ENCODE data around the gene RBP2. TPM values are rescaled to one million over a fixed set of nuclear protein-coding genes. Genes with fewer than 3 reads are reported as not detected.

RBP2 gene
- 3.1 TPM for total RNA-seq
- long read RNA-seq, partial matches to known transcripts, result 1 of 3 reads
- long read RNA-seq, other reads (novel, unspliced or antisense), result 2 of 3 reads

- no peaks in the 10 kb centered on the region for H3K27me3 ChIP-seq (ENCODE audit: low read depth)
- intact Hi-C loops (cut with DNase I), result no loop called here
- no peaks in the 10 kb centered on the region for H3K9me3 ChIP-seq
- no peak for TF ChIP-seq CTCF (IDR thresholded peaks at IDR 0.05)
- no peak for DNase-seq
- H3K27ac ChIP-seq, result no peak within 1 kb of the TSS
- no peak for ATAC-seq
- no peaks in the 10 kb centered on the region for H3K4me1 ChIP-seq
- H3K36me3 ChIP-seq, result no peaks in the 10 kb centered on the region
- H3K4me3 ChIP-seq, result no peak within 1 kb of the TSS
These were observed at the start of gene RBP2 for GRCh38 chr3:139476348-139476747. TSS of gene RBP2 (minus strand) at chr3:139476516. CDS start at chr3:139476459, 57 bp downstream.

GRCh38 chr3:139524841-139525636 lies 48.7 kb upstream of the RBP2 start:
- intact Hi-C loops (cut with DNase I), result no loop called here
- Histone ChIP-seq H3K4me3 (no peak overlapping the region), H3K36me3 (no peaks in the 10 kb centered on the region), H3K27me3 (ENCODE audit: low read depth) (no peaks in the 10 kb centered on the region), H3K4me1 (no peaks in the 10 kb centered on the region), H3K9me3 (no peaks in the 10 kb centered on the region), H3K27ac (no peak overlapping the region)
- ATAC-seq (no peak), DNase-seq (no peak)
- TF ChIP-seq CTCF (IDR thresholded peaks at IDR 0.05), result no peak

GRCh38 chr3:139523718-139524117 lies 47.4 kb upstream of the RBP2 start:
- intact Hi-C loops (cut with DNase I), result no loop called here
- H3K4me1 ChIP-seq, result no peaks in the 10 kb centered on the region
- TF ChIP-seq CTCF (IDR thresholded peaks at IDR 0.05), result no peak
- ATAC-seq (no peak), DNase-seq (no peak)
- no peaks in the 10 kb centered on the region for H3K36me3 ChIP-seq
- H3K27ac ChIP-seq, result no peak overlapping the region
- no peaks in the 10 kb centered on the region for H3K27me3 ChIP-seq (ENCODE audit: low read depth)
- no peak overlapping the region for H3K4me3 ChIP-seq
- H3K9me3 ChIP-seq, result no peaks in the 10 kb centered on the region

- Histone ChIP-seq H3K4me3 (no peak overlapping the region), H3K27ac (no peak overlapping the region), H3K9me3 (no peaks in the 10 kb centered on the region), H3K36me3 (no peaks in the 10 kb centered on the region), H3K27me3 (ENCODE audit: low read depth) (no peaks in the 10 kb centered on the region), H3K4me1 (no peaks in the 10 kb centered on the region)
- no peak for DNase-seq
- no peak for TF ChIP-seq CTCF (IDR thresholded peaks at IDR 0.05)
- intact Hi-C loops (cut with DNase I), result no loop called here
- ATAC-seq, result no peak
These were observed 46.9 kb upstream of the RBP2 start for GRCh38 chr3:139523166-139523565.

- no peaks in the 10 kb centered on the region for H3K27me3 ChIP-seq (ENCODE audit: low read depth)
- no peak overlapping the region for H3K4me3 ChIP-seq
- no peaks in the 10 kb centered on the region for H3K4me1 ChIP-seq
- ATAC-seq (no peak), DNase-seq (no peak)
- H3K27ac ChIP-seq, result no peak overlapping the region
- intact Hi-C loops (cut with DNase I), result no loop called here
- H3K9me3 ChIP-seq, result no peaks in the 10 kb centered on the region
- H3K36me3 ChIP-seq, result no peaks in the 10 kb centered on the region
- TF ChIP-seq CTCF (IDR thresholded peaks at IDR 0.05), result no peak
These were observed 46.1 kb upstream of the RBP2 start for GRCh38 chr3:139522421-139522820.
